Smooth muscle cell (in vitro differentiated cells): ENCODE results near the gene MSI2. TPM values are rescaled to one million over a fixed set of nuclear protein-coding genes. Genes with fewer than 3 reads are reported as not detected.

Experiments
- DNase-seq: peaks from one replicate; lab custom pipeline; 2025; ENCODE audit not compliant: unreplicated experiment; lab: John Stamatoyannopoulos, UW
- H2AFZ ChIP-seq: fragments of 200-600 bp; sonication (generic); 2 replicates; pipeline ENCODE4 v1.6.0; 2016; ENCODE audit warnings: antibody characterized with exemption, low read depth, mild to moderate bottlenecking
- H3F3A ChIP-seq: fragments of 200-600 bp; sonication (generic); 2 replicates; pipeline ENCODE4 v1.6.0; 2017; ENCODE audit warnings: antibody characterized with exemption, low read depth
- H3K27ac ChIP-seq: fragments of 200-600 bp; sonication (generic); 2 replicates; pipeline ENCODE4 v1.5.1; 2016; ENCODE audit warnings: low read depth, mild to moderate bottlenecking
- H3K27me3 ChIP-seq: fragments of 200-600 bp; sonication (generic); 2 replicates; pipeline ENCODE4 v1.6.1; 2016; ENCODE audit warnings: low read depth, mild to moderate bottlenecking
- H3K36me3 ChIP-seq: fragments of 200-600 bp; sonication (generic); 2 replicates; pipeline ENCODE4 v1.5.1; 2016; ENCODE audit warnings: low read depth
- H3K4me1 ChIP-seq: fragments of 200-600 bp; sonication (generic); 2 replicates; pipeline ENCODE4 v1.5.1; 2016; ENCODE audit warnings: low read depth
- H3K4me2 ChIP-seq: fragments of 200-600 bp; sonication (generic); 2 replicates; pipeline ENCODE4 v1.6.0; 2016; ENCODE audit warnings: mild to moderate bottlenecking
- H3K4me3 ChIP-seq: fragments of 200-600 bp; sonication (generic); 2 replicates; pipeline ENCODE4 v1.5.1; 2016; ENCODE audit warnings: mild to moderate bottlenecking
- H3K79me2 ChIP-seq: fragments of 200-600 bp; sonication (generic); 2 replicates; pipeline ENCODE4 v1.6.0; 2016; ENCODE audit warnings: low read depth, mild to moderate bottlenecking
- H3K9ac ChIP-seq: fragments of 200-600 bp; sonication (generic); 2 replicates; pipeline ENCODE4 v1.6.0; 2016; ENCODE audit warnings: low read depth
- H3K9me3 ChIP-seq: fragments of 200-600 bp; sonication (generic); replicated peaks from 2 replicates; pipeline ENCODE4 v1.5.1; 2016; ENCODE audit warnings: low read depth
- H4K20me1 ChIP-seq: fragments of 200-600 bp; sonication (generic); 2 replicates; pipeline ENCODE4 v1.6.0; 2016; ENCODE audit warnings: low read depth
- CTCF ChIP-seq: fragments of 200-600 bp; sonication (generic); IDR thresholded peaks from 2 replicates; pipeline ENCODE4 v1.5.1; 2017; ENCODE audit warnings: borderline replicate concordance, mild to moderate bottlenecking, antibody characterized with exemption; ENCODE audit not compliant: insufficient read depth, poor library complexity, severe bottlenecking
- WGBS: methylation state at CpG from one replicate; pipeline ENCODE4 v1.1.7; 2016; ENCODE audit warnings: low lambda C conversion rate; 5-methylcytosine and 5-hydroxymethylcytosine counted together
- polyA plus RNA-seq: library from polyadenylated mRNA; unstranded; fragments of >200 nt; fragmentation: Nextera tagmentation; extraction: Ambion mirVana; gene quantifications from 2 replicates; pipeline ENCODE4 v1.2.1, GENCODE V29; 2016
- total RNA-seq: library from RNA; depleted of rRNA; stranded (reverse); fragments of >200 nt; gene quantifications from 2 replicates; pipeline ENCODE4 v1.2.3, GENCODE V29; 2014

The MSI2 gene
- total and polyA plus RNA-seq, 2 experiments from 2014 or later: 5.7 to 36.5 TPM

GRCh38 chr17:57604771-57605674 lies 348.7 kb downstream of the MSI2 start:
- Histone ChIP-seq H2AFZ (no peak overlapping the region), H3K27me3 (no peaks in the 10 kb centered on the region), H3K9me3 (no peaks in the 10 kb centered on the region), H3F3A (peaks cover 12% of the 10 kb centered on the region), H3K36me3 (no peaks in the 10 kb centered on the region), H3K79me2 (no peaks in the 10 kb centered on the region), H4K20me1 (no peaks in the 10 kb centered on the region), H3K4me2 (peak overlapping the region; percentile 46), H3K4me3 (no peak overlapping the region), H3K9ac (no peak overlapping the region), H3K4me1 (peaks cover 25% of the 10 kb centered on the region), H3K27ac (no peak overlapping the region)
- no peak for DNase-seq
- WGBS: 50% methylated on average over 24 of the region's 24 CpGs
- no peak for TF ChIP-seq CTCF

- Histone ChIP-seq H4K20me1 (no peaks in the 10 kb centered on the region), H3K27me3 (no peaks in the 10 kb centered on the region), H3K9ac (no peak overlapping the region), H3K4me3 (no peak overlapping the region), H3K4me2 (peak overlapping the region; percentile 46), H2AFZ (no peak overlapping the region), H3K36me3 (no peaks in the 10 kb centered on the region), H3K27ac (no peak overlapping the region), H3K9me3 (no peaks in the 10 kb centered on the region), H3K79me2 (no peaks in the 10 kb centered on the region), H3F3A (peaks cover 5% of the 10 kb centered on the region), H3K4me1 (peaks cover 25% of the 10 kb centered on the region)
- DNase-seq: no peak
- 92% methylated on average over 5 of the region's 5 CpGs for whole genome bisulfite sequencing
- no peak for TF ChIP-seq CTCF
These were observed 349.4 kb downstream of the MSI2 start for GRCh38 chr17:57605675-57606105.

GRCh38 chr17:57606111-57606875 lies 350.0 kb downstream of the MSI2 start:
- no peaks in the 10 kb centered on the region for H4K20me1 ChIP-seq
- 85% methylated on average over 6 of the region's 6 CpGs for WGBS
- no peaks in the 10 kb centered on the region for H3K36me3 ChIP-seq
- no peaks in the 10 kb centered on the region for H3K79me2 ChIP-seq
- no peak for DNase-seq
- no peaks in the 10 kb centered on the region for H3K27me3 ChIP-seq
- no peak for TF ChIP-seq CTCF
- peaks cover 2% of the 10 kb centered on the region for H3F3A ChIP-seq
- H3K4me1 ChIP-seq: peaks cover 25% of the 10 kb centered on the region
- H3K27ac ChIP-seq: no peak overlapping the region
- no peak overlapping the region for H2AFZ ChIP-seq
- no peak overlapping the region for H3K4me2 ChIP-seq
- no peak overlapping the region for H3K9ac ChIP-seq
- no peaks in the 10 kb centered on the region for H3K9me3 ChIP-seq
- no peak overlapping the region for H3K4me3 ChIP-seq
